Measurements from ENCODE around the gene COL2A1.

GRCh38 chr12:47955059-47955458, 49.2 kb downstream of the COL2A1 start:
- TF ChIP-seq POLR2A (IDR thresholded peaks at IDR 0.05) (no peak), CTCF (IDR thresholded peaks at IDR 0.05) (no peak), POLR2AphosphoS5 (IDR thresholded peaks at IDR 0.05) (no peak), EP300 (IDR thresholded peaks at IDR 0.05; ENCODE audit: low read depth) (no peak)

Data from transverse colon (tissue), 4 donors.